Lung (tissue), 12 donors: Measurements from ENCODE around the gene SAMM50. TPM values are rescaled to one million over a fixed set of nuclear protein-coding genes. Genes with fewer than 3 reads are reported as not detected.

Source experiments
- ATAC-seq: fragments of 200-7000 bp; cut with Tn5 transposase; one replicate; pipeline ENCODE4 v1.9.1; 2020; ENCODE audit warnings: moderate number of reproducible peaks; ENCODE audit not compliant: insufficient read depth, low FRiP score
- DNase-seq, 3 donors: peaks; one replicate each; pipeline ENCODE4 v3.0.0-alpha.2; 2013 to 2017
- H3K27ac ChIP-seq, 2 donors: one replicate each; pipeline ENCODE4 v1.5.1; 2013; ENCODE audit warnings: mild to moderate bottlenecking in 2 of 2, moderate library complexity in 2 of 2, control low read depth in 1 of 2, inconsistent platforms in 1 of 2, low read depth in 1 of 2, low read length in 1 of 2
- H3K27me3 ChIP-seq, 3 donors: one replicate each; pipeline ENCODE4 v1.5.1; 2013; ENCODE audit warnings: low read length in 2 of 3; ENCODE audit not compliant: control insufficient read depth in 3 of 3, insufficient read depth in 3 of 3
- H3K36me3 ChIP-seq, 4 donors: one replicate each; pipeline ENCODE4 v1.5.1; 2013; ENCODE audit warnings: low read length in 4 of 4, mild to moderate bottlenecking in 1 of 4, moderate library complexity in 1 of 4; ENCODE audit not compliant: control insufficient read depth in 4 of 4, insufficient read depth in 4 of 4
- H3K4me1 ChIP-seq, 5 donors: one replicate each; pipeline ENCODE4 v1.5.1; 2013; ENCODE audit warnings: low read length in 5 of 5, mild to moderate bottlenecking in 2 of 5, moderate library complexity in 1 of 5; ENCODE audit not compliant: control insufficient read depth in 5 of 5, insufficient read depth in 5 of 5
- H3K4me3 ChIP-seq: one replicate; pipeline ENCODE4 v1.5.1; 2013; ENCODE audit warnings: mild to moderate bottlenecking, control low read depth, moderate library complexity
- H3K9ac ChIP-seq, 2 donors: one replicate each; pipeline ENCODE4 v1.5.1; 2013; ENCODE audit warnings: low read length in 2 of 2, control low read depth in 1 of 2; ENCODE audit not compliant: insufficient read depth in 1 of 2
- H3K9me3 ChIP-seq, 4 donors: one replicate each; pipeline ENCODE4 v1.5.1; 2013; ENCODE audit warnings: low read length in 3 of 4, mild to moderate bottlenecking in 1 of 4, moderate library complexity in 1 of 4; ENCODE audit not compliant: control insufficient read depth in 4 of 4, insufficient read depth in 3 of 4
- WGBS, 2 donors: extraction: QIAGEN DNeasy Blood & Tissue Kit; methylation state at CpG; one replicate each; pipeline ENCODE4 v1.1.7; 2013; 5-methylcytosine and 5-hydroxymethylcytosine counted together
- polyA plus RNA-seq, 2 donors: library from polyadenylated mRNA; stranded (reverse); fragments of 200-250 nt; gene quantifications; one replicate each; pipeline ENCODE4 v1.2.1, GENCODE V29; 2013
- total RNA-seq, 2 donors: library from RNA; depleted of rRNA in 1 of 2; stranded (reverse); fragments of >200 nt in 1 of 2; gene quantifications; one replicate each; pipeline ENCODE4 v1.2.1, GENCODE V29; 2014 to 2021
- TF ChIP-seq, protein P1 (sequence below): IDR thresholded peaks from 2 replicates; pipeline ENCODE4 v1.5.1; 2012; ENCODE audit warnings: mild to moderate bottlenecking; ENCODE audit errors: control extremely low read depth, extremely low read depth
- donor health status: control.
- donor health status: control.
- donor health status: Bipolar disorder and iron deficiency.
- donor health status: healthy.
- donor health status: DM: yes; HTN: yes; CAD: no.

Gene SAMM50
- total and polyA plus RNA-seq, 4 donors, result 11.2 to 35.9 (median 30.5) TPM

GRCh38 chr22:44023404-44024287 lies 68.4 kb downstream of the SAMM50 start:
- no peaks in the 10 kb centered on the region for H3K36me3 ChIP-seq
- no peaks in the 10 kb centered on the region for H3K27me3 ChIP-seq
- ATAC-seq, result peak; percentile 27
- peak; percentile 49 to 63 (median 52) for DNase-seq
- peaks cover 0 to 39% (median 13%) of the 10 kb centered on the region in 5 donors for H3K4me1 ChIP-seq
- H3K9me3 ChIP-seq, result no peaks in the 10 kb centered on the region
- H3K9ac ChIP-seq, result peak overlapping the region in 1 of 2 donors; percentile 36
- TF ChIP-seq, protein P1, sequence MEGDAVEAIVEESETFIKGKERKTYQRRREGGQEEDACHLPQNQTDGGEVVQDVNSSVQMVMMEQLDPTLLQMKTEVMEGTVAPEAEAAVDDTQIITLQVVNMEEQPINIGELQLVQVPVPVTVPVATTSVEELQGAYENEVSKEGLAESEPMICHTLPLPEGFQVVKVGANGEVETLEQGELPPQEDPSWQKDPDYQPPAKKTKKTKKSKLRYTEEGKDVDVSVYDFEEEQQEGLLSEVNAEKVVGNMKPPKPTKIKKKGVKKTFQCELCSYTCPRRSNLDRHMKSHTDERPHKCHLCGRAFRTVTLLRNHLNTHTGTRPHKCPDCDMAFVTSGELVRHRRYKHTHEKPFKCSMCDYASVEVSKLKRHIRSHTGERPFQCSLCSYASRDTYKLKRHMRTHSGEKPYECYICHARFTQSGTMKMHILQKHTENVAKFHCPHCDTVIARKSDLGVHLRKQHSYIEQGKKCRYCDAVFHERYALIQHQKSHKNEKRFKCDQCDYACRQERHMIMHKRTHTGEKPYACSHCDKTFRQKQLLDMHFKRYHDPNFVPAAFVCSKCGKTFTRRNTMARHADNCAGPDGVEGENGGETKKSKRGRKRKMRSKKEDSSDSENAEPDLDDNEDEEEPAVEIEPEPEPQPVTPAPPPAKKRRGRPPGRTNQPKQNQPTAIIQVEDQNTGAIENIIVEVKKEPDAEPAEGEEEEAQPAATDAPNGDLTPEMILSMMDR, result no peak
- 10 to 14% methylated on average over 36 to 54 of the region's 54 CpGs for WGBS, 2 donors
- H3K27ac ChIP-seq, result peak overlapping the region; percentile 92 to 93
- H3K4me3 ChIP-seq, result peak overlapping the region; percentile 41

GRCh38 chr22:44024288-44024921 lies 69.2 kb downstream of the SAMM50 start, which contains the start of gene PARVB:
PARVB (plus strand) TSS chr22:44024302; CDS start chr22:44024340, 38 bp downstream.
- Histone ChIP-seq H3K27me3 (no peaks in the 10 kb centered on the region), H3K27ac (peak within 1 kb of the TSS; percentile 92 to 97), H3K9ac (peak within 1 kb of the TSS in 1 of 2 donors; percentile 36), H3K9me3 (no peaks in the 10 kb centered on the region), H3K4me3 (peak within 1 kb of the TSS; percentile 55), H3K36me3 (no peaks in the 10 kb centered on the region), H3K4me1 (peaks cover 0 to 39% (median 13%) of the 10 kb centered on the region in 5 donors)
- peak in 1 of 3 donors; percentile 52 for DNase-seq
- no peak for ATAC-seq
- WGBS, 2 donors, result 2% methylated on average over 31 to 82 of the region's 83 CpGs
- TF ChIP-seq, protein P1, result no peak

DNA sequence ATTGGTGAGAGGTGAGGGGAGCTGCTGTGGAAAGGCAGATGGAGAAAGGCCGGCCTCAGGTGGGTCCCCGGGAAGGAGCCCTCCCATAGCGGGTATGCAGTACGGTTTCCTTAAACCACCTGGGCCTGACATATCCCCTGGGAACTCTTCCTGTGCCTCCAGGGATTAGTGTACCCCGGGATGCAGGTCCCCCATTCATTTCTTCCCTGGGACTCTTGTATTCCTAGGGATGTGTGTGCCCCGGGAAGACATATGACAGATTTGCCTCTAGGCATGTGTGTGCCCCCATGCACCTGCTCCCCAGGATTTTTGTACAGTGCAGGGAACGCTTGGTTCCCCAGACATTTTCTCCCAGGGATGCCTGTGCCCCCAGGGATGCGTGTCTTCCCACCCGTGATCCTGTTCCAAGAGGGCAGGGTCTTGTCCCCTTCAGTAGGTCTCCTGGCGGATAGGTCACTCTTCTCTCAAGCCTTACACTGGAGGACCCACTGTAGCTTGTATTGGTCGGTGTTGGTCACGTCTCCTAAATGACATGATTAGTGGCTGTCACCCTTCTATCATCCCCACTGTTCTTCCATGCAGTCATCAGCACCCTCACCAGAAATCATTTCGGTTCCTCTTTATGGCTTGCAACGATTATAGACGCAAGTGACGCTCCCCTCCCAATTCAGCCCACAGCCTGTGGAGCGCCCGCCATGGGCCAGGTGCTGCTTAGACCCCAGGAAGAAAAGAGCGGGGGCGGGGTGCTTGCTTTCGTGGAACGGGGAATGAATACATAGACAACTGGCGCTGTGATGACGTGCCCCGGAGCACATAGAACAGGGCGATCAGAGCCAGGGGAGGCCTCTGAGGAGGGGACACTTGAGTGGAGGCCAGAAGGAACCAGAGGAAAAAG lies 70.2 kb downstream of the SAMM50 start:
- WGBS, 2 donors, result 59 to 61% methylated on average over 26 of the region's 26 CpGs
- no peak for ATAC-seq
- Histone ChIP-seq H3K36me3 (no peaks in the 10 kb centered on the region), H3K27me3 (no peaks in the 10 kb centered on the region), H3K9ac (no peak overlapping the region), H3K9me3 (no peaks in the 10 kb centered on the region), H3K4me3 (no peak overlapping the region), H3K4me1 (peaks cover 5 to 34% (median 17%) of the 10 kb centered on the region in 5 donors), H3K27ac (peak overlapping the region; percentile 92 to 97)
- DNase-seq, result no peak
- TF ChIP-seq, protein P1, result no peak
